HCT116 (cell line): ENCODE results near the gene SUFU. TPM values are rescaled to one million over a fixed set of nuclear protein-coding genes. Genes with fewer than 3 reads are reported as not detected.
A peak's percentile ranks its signal among the peaks of the same experiment; 100 is the strongest.

ENCODE experiments used
- ATAC-seq: fragments of 200-7000 bp; cut with Tn5 transposase; 2 replicates; pipeline ENCODE4 v1.9.1; 2020; ENCODE audit warnings: mild to moderate bottlenecking, moderate library complexity
- BruUV-seq: library from RNA; stranded (reverse); fragments of 400-500 nt; replicated peaks from 2 replicates; lab custom pipeline; 2021; lab: Mats Ljungman, UMichigan
- CTCF ChIA-PET: fragments of 300-600 bp; sonication (Branson Sonifier 250); formaldehyde crosslinking; loops from one replicate; lab custom pipeline; 2021; ENCODE audit warnings: antibody characterized with exemption; lab: Charles Lee
- POLR2A ChIA-PET: fragments of 300-600, 350-600 bp; sonication (Branson Sonifier 250); formaldehyde crosslinking; loops from one replicate; lab custom pipeline; 2021; ENCODE audit warnings: antibody characterized with exemption; lab: Charles Lee
- RAD21 ChIA-PET, 2 experiments: fragments of 300-600 bp; sonication (Branson Sonifier 250); formaldehyde crosslinking; loops; one replicate each; lab custom pipeline; 2023; ENCODE audit warnings: low total read pairs in 2 of 2; ENCODE audit not compliant: uncharacterized antibody in 2 of 2, unreplicated experiment in 2 of 2, low non-redundant PET in 1 of 2; lab: Charles Lee
- DNase-seq: peaks from one replicate; pipeline ENCODE4 v3.0.0-alpha.2; 2010; ENCODE audit warnings: low read depth, low spot score
- H2AFZ ChIP-seq: fragments of 200-600 bp; shearing (Covaris generic), sonication (generic); 2 replicates; pipeline ENCODE4 v1.6.1; 2017; ENCODE audit warnings: low read depth, mixed run types, mixed read lengths, antibody characterized with exemption, low read length; ENCODE audit not compliant: poor library complexity, severe bottlenecking
- H3K27ac ChIP-seq: 2 replicates; pipeline ENCODE4 v1.5.1; 2012; ENCODE audit warnings: low read depth, low read length
- H3K27me3 ChIP-seq: fragments of 200-600 bp; sonication (generic); 2 replicates; pipeline ENCODE4 v1.6.1; 2016; ENCODE audit warnings: mixed run types, low read length, mixed read lengths; ENCODE audit not compliant: insufficient read depth
- H3K36me3 ChIP-seq, 2 experiments: fragments of 200-500 bp in 1 of 2; fragments of 200-600 bp in 1 of 2; sonication (Bioruptor generic) in 1 of 2; sonication (generic) in 1 of 2; 2 replicates each; pipeline versions ENCODE4 v1.5.1 to v1.6.1; 2014 to 2016; ENCODE audit warnings: low read length in 2 of 2, inconsistent platforms in 1 of 2, mixed read lengths in 1 of 2, mixed run types in 1 of 2; ENCODE audit not compliant: insufficient read depth in 2 of 2, control insufficient read depth in 1 of 2
- H3K4me1 ChIP-seq, 2 experiments: fragments of 200-600 bp in 1 of 2; sonication (generic) in 1 of 2; 2 replicates each; pipeline versions ENCODE4 v1.5.1 to v1.6.1; 2012 to 2017; ENCODE audit warnings: low read length in 2 of 2, inconsistent platforms in 1 of 2, mild to moderate bottlenecking in 1 of 2, mixed read lengths in 1 of 2, mixed run types in 1 of 2, moderate library complexity in 1 of 2; ENCODE audit not compliant: insufficient read depth in 2 of 2, control insufficient read depth in 1 of 2
- H3K4me2 ChIP-seq: fragments of 200-600 bp; sonication (generic); 2 replicates; pipeline ENCODE4 v1.6.1; 2017; ENCODE audit warnings: mixed run types, low read length, mixed read lengths
- H3K4me3 ChIP-seq, 2 experiments: fragments of 200-600 bp in 1 of 2; sonication (generic) in 1 of 2; replicated peaks in 1 of 2; 2 replicates each; pipeline ENCODE4 v1.5.1; 2011 to 2016; ENCODE audit warnings: low read length in 2 of 2, control low read depth in 1 of 2, low read depth in 1 of 2, mild to moderate bottlenecking in 1 of 2, mixed read lengths in 1 of 2, mixed run types in 1 of 2
- H3K79me2 ChIP-seq: fragments of 200-600 bp; sonication (generic); 2 replicates; pipeline ENCODE4 v1.6.1; 2017; ENCODE audit warnings: mild to moderate bottlenecking, mixed run types, low read length, moderate library complexity, mixed read lengths; ENCODE audit not compliant: insufficient read depth
- H3K9ac ChIP-seq: fragments of 200-600 bp; sonication (generic); 2 replicates; pipeline ENCODE4 v1.6.1; 2016; ENCODE audit warnings: low read length, mixed read lengths
- H3K9me2 ChIP-seq: fragments of 200-600 bp; sonication (generic), shearing (Covaris generic); 2 replicates; pipeline ENCODE4 v1.6.1; 2017; ENCODE audit warnings: mixed run types, mild to moderate bottlenecking, moderate library complexity; ENCODE audit not compliant: insufficient read depth
- H3K9me3 ChIP-seq, 2 experiments: fragments of 200-500 bp in 1 of 2; fragments of 200-600 bp in 1 of 2; sonication (Bioruptor generic) in 1 of 2; sonication (generic) in 1 of 2; 2 replicates each; pipeline ENCODE4 v1.6.1; 2014 to 2017; ENCODE audit warnings: low read length in 2 of 2, mixed read lengths in 2 of 2, inconsistent platforms in 1 of 2, low read depth in 1 of 2, mild to moderate bottlenecking in 1 of 2, mixed run types in 1 of 2, moderate library complexity in 1 of 2; ENCODE audit not compliant: control insufficient read depth in 1 of 2, insufficient read depth in 1 of 2
- H4K20me1 ChIP-seq: fragments of 200-600 bp; sonication (generic), shearing (Covaris generic); 2 replicates; pipeline ENCODE4 v1.6.1; 2017; ENCODE audit warnings: mixed run types, mild to moderate bottlenecking, moderate library complexity; ENCODE audit not compliant: insufficient read depth
- CBX3 ChIP-seq: IDR thresholded peaks from 2 replicates; pipeline ENCODE4 v1.6.1; 2012; ENCODE audit warnings: low read depth
- EZH2 ChIP-seq: fragments of 200-600 bp; sonication (generic); IDR thresholded peaks from 2 replicates; pipeline ENCODE4 v1.6.1; 2017; ENCODE audit warnings: antibody characterized with exemption, mixed run types
- EZH2phosphoT487 ChIP-seq: fragments of 200-600 bp; IDR thresholded peaks from 2 replicates; pipeline ENCODE4 v1.6.1; 2018; ENCODE audit warnings: antibody characterized with exemption, borderline replicate concordance
- FOSL1 ChIP-seq: IDR thresholded peaks from 2 replicates; pipeline ENCODE4 v1.6.1; 2012; ENCODE audit warnings: low read depth
- JUND ChIP-seq: IDR thresholded peaks from 2 replicates; pipeline ENCODE4 v1.6.1; 2012
- POLR2A ChIP-seq: IDR thresholded peaks from 2 replicates; pipeline ENCODE4 v1.7.0; 2011; ENCODE audit warnings: borderline replicate concordance; ENCODE audit not compliant: insufficient read depth, insufficient read length; ENCODE audit errors: extremely low read depth
- POLR2AphosphoS5 ChIP-seq: IDR thresholded peaks from 2 replicates; pipeline ENCODE4 v1.6.1; 2011; ENCODE audit warnings: mild to moderate bottlenecking, low read depth, low read length, moderate library complexity
- RAD21 ChIP-seq: IDR thresholded peaks from 2 replicates; pipeline ENCODE4 v1.6.1; 2012; ENCODE audit warnings: low read depth, mild to moderate bottlenecking
- SIN3A ChIP-seq: IDR thresholded peaks from 2 replicates; pipeline ENCODE4 v1.6.1; 2012; ENCODE audit warnings: low read depth
- SP1 ChIP-seq: IDR thresholded peaks from 2 replicates; pipeline ENCODE4 v1.6.1; 2012; ENCODE audit warnings: low read depth
- SRF ChIP-seq: IDR thresholded peaks from 2 replicates; pipeline ENCODE4 v1.6.1; 2012; ENCODE audit warnings: low read depth
- TCF7L2 ChIP-seq: IDR thresholded peaks from 2 replicates; pipeline ENCODE4 v1.7.0; 2011; ENCODE audit warnings: borderline replicate concordance, inconsistent platforms; ENCODE audit not compliant: insufficient read depth, insufficient read length; ENCODE audit errors: extremely low read depth
- ZNF274 ChIP-seq: fragments of 200-500 bp; sonication (Bioruptor generic); IDR thresholded peaks from 2 replicates; pipeline ENCODE4 v1.6.1; 2014; ENCODE audit warnings: mild to moderate bottlenecking, low read depth, low read length, inconsistent platforms
- intact Hi-C: fragments of 100-400 bp; cut with micrococcal nuclease; formaldehyde crosslinking; loops from 2 replicates; pipeline ENCODE4 v1.10.0; 2022
- total RNA-seq: library from RNA; stranded (reverse); gene quantifications from one replicate; pipeline ENCODE4 v1.2.1, GENCODE V29; 2021; ENCODE audit not compliant: unreplicated experiment
- TF ChIP-seq, protein P1 (sequence below): IDR thresholded peaks from 2 replicates; pipeline ENCODE4 v1.6.1; 2012
- TF ChIP-seq, protein P2 (sequence below): IDR thresholded peaks from 2 replicates; pipeline ENCODE4 v1.6.1; 2012; ENCODE audit warnings: low read depth
- TF ChIP-seq, protein P3 (sequence below): IDR thresholded peaks from 2 replicates; pipeline ENCODE4 v1.6.1; 2012
- TF ChIP-seq, protein P4 (sequence below), 3 experiments: fragments of 200-600 bp in 1 of 3; sonication (generic) in 1 of 3; IDR thresholded peaks in 2 of 3; conservative IDR thresholded peaks in 1 of 3; 2 replicates each; pipeline ENCODE4 v1.5.1; 2012 to 2017; ENCODE audit warnings: low read depth in 2 of 3, low read length in 2 of 3, antibody characterized with exemption in 1 of 3, borderline replicate concordance in 1 of 3, control low read depth in 1 of 3, mild to moderate bottlenecking in 1 of 3, mixed read lengths in 1 of 3, mixed run types in 1 of 3, moderate library complexity in 1 of 3; ENCODE audit not compliant: insufficient read depth in 1 of 3
- TF ChIP-seq, protein P5 (sequence below): IDR thresholded peaks from 2 replicates; pipeline ENCODE4 v1.6.1; 2011; ENCODE audit warnings: mild to moderate bottlenecking, low read length, moderate library complexity; ENCODE audit not compliant: insufficient replicate concordance; ENCODE audit errors: extremely low read depth

Gene SUFU
- total RNA-seq, 1 experiment from 2014 or later: 18.8 TPM

GRCh38 chr10:102505462-102506115, 1.8 kb downstream of the SUFU start:
- H2AFZ ChIP-seq: no peak overlapping the region
- TF ChIP-seq, protein P1, sequence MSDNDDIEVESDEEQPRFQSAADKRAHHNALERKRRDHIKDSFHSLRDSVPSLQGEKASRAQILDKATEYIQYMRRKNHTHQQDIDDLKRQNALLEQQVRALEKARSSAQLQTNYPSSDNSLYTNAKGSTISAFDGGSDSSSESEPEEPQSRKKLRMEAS: no peak
- TF ChIP-seq POLR2AphosphoS5 (no peak), SRF (no peak), ZNF274 (no peak), RAD21 (no peak), CBX3 (no peak), JUND (no peak), EZH2 (no peak), FOSL1 (no peak), POLR2A (no peak), SIN3A (no peak), SP1 (no peak), EZH2phosphoT487 (no peak), TCF7L2 (no peak)
- TF ChIP-seq, protein P2, sequence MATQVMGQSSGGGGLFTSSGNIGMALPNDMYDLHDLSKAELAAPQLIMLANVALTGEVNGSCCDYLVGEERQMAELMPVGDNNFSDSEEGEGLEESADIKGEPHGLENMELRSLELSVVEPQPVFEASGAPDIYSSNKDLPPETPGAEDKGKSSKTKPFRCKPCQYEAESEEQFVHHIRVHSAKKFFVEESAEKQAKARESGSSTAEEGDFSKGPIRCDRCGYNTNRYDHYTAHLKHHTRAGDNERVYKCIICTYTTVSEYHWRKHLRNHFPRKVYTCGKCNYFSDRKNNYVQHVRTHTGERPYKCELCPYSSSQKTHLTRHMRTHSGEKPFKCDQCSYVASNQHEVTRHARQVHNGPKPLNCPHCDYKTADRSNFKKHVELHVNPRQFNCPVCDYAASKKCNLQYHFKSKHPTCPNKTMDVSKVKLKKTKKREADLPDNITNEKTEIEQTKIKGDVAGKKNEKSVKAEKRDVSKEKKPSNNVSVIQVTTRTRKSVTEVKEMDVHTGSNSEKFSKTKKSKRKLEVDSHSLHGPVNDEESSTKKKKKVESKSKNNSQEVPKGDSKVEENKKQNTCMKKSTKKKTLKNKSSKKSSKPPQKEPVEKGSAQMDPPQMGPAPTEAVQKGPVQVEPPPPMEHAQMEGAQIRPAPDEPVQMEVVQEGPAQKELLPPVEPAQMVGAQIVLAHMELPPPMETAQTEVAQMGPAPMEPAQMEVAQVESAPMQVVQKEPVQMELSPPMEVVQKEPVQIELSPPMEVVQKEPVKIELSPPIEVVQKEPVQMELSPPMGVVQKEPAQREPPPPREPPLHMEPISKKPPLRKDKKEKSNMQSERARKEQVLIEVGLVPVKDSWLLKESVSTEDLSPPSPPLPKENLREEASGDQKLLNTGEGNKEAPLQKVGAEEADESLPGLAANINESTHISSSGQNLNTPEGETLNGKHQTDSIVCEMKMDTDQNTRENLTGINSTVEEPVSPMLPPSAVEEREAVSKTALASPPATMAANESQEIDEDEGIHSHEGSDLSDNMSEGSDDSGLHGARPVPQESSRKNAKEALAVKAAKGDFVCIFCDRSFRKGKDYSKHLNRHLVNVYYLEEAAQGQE: no peak
- TF ChIP-seq, protein P3, sequence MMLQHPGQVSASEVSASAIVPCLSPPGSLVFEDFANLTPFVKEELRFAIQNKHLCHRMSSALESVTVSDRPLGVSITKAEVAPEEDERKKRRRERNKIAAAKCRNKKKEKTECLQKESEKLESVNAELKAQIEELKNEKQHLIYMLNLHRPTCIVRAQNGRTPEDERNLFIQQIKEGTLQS: no peak
- TF ChIP-seq, protein P4, sequence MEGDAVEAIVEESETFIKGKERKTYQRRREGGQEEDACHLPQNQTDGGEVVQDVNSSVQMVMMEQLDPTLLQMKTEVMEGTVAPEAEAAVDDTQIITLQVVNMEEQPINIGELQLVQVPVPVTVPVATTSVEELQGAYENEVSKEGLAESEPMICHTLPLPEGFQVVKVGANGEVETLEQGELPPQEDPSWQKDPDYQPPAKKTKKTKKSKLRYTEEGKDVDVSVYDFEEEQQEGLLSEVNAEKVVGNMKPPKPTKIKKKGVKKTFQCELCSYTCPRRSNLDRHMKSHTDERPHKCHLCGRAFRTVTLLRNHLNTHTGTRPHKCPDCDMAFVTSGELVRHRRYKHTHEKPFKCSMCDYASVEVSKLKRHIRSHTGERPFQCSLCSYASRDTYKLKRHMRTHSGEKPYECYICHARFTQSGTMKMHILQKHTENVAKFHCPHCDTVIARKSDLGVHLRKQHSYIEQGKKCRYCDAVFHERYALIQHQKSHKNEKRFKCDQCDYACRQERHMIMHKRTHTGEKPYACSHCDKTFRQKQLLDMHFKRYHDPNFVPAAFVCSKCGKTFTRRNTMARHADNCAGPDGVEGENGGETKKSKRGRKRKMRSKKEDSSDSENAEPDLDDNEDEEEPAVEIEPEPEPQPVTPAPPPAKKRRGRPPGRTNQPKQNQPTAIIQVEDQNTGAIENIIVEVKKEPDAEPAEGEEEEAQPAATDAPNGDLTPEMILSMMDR (IDR thresholded peaks at IDR 0.05 in 2 of 3, conservative IDR thresholded peaks at IDR 0.05 in 1 of 3; ENCODE audit: borderline replicate concordance in 1 of 3, insufficient read depth in 1 of 3, low read depth in 2 of 3, low read length in 2 of 3): no peak
- TF ChIP-seq, protein P5, sequence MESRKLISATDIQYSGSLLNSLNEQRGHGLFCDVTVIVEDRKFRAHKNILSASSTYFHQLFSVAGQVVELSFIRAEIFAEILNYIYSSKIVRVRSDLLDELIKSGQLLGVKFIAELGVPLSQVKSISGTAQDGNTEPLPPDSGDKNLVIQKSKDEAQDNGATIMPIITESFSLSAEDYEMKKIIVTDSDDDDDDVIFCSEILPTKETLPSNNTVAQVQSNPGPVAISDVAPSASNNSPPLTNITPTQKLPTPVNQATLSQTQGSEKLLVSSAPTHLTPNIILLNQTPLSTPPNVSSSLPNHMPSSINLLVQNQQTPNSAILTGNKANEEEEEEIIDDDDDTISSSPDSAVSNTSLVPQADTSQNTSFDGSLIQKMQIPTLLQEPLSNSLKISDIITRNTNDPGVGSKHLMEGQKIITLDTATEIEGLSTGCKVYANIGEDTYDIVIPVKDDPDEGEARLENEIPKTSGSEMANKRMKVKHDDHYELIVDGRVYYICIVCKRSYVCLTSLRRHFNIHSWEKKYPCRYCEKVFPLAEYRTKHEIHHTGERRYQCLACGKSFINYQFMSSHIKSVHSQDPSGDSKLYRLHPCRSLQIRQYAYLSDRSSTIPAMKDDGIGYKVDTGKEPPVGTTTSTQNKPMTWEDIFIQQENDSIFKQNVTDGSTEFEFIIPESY: no peak
- TF ChIP-seq, all 23 proteins: peak for 0
- BruUV-seq: no TSS peak
- Histone ChIP-seq H3K9me3 (no peaks in the 10 kb centered on the region), H3K4me1 (peaks cover 13 to 27% of the 10 kb centered on the region in 2 experiments), H3K9ac (no peak overlapping the region), H3K4me3 (no peak overlapping the region), H4K20me1 (no peaks in the 10 kb centered on the region), H3K9me2 (no peaks in the 10 kb centered on the region), H3K79me2 (peaks cover 36% of the 10 kb centered on the region), H3K27ac (no peak overlapping the region), H3K27me3 (no peaks in the 10 kb centered on the region), H3K36me3 (peaks cover 5 to 17% of the 10 kb centered on the region in 2 experiments; a peak in 3 of 4 replicates), H3K4me2 (peak overlapping the region; percentile 84)
- RAD21 ChIA-PET: interaction anchor here in 1 of 2 experiments (1.0 kb wide), 1 partner anchor 79 kb away, joined by 3 read pairs; no protein-coding TSS in a partner anchor
- DNase-seq (no peak), ATAC-seq (no peak)
- POLR2A ChIA-PET: no interaction called here
- CTCF ChIA-PET: interaction anchor here (5.3 kb wide), 1 partner anchor 77 kb away, joined by 103 read pairs; no protein-coding TSS in a partner anchor
- intact Hi-C loops: no loop called here
